CD1c-positive myeloid dendritic cell (primary cell): Measurements from ENCODE around the gene KIF19.
A peak's percentile ranks its signal among the peaks of the same experiment; 100 is the strongest.
"Not testable (repeated sequence)": the region's sequence is repeated elsewhere in the genome, so short reads cannot be mapped to it uniquely, and the experiment has no call there.

Source experiments
- DNase-seq: peaks from one replicate; pipeline ENCODE4 v3.0.0-alpha.2; 2016; ENCODE audit errors: extremely low spot score

Gene KIF19

DNA sequence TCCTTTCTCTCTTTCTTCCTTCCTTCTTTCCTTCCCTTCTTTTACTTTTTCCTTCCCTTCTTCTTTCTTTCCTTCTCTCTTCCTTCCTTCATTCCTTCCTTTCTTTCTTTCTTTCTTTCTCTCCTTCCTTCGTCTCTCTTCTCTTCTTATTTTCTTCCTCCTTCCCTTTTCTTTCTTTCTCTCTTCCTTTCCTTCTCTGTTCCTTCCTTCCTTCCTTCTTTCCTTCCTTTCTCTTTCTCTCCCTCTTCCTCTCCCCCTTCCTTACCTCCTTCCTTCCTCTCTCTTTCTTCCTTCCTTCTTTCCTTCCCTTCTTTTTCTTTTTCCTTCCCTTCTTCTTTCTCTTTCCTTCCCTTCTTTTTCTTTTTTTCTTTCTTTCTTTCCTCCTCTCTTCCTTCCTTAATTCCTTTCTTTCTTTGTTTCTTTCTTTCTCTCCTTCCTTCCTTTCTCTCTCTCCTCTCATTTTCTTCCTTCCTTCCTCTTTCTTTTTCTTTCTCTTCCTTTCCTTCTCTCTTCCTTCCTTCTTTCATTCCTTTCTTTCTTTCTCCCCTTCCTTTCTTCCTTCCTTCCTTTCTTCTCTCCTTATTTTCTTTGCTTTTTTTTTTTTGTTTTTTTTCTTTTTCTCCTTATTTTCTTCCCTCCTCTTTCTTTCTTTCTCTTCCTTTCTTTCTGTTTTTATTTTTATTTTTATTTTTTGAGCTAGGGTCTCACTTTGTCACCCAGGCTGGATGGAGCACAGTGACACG, 64.1 kb downstream of the KIF19 start:
- no peak for DNase-seq

DNA sequence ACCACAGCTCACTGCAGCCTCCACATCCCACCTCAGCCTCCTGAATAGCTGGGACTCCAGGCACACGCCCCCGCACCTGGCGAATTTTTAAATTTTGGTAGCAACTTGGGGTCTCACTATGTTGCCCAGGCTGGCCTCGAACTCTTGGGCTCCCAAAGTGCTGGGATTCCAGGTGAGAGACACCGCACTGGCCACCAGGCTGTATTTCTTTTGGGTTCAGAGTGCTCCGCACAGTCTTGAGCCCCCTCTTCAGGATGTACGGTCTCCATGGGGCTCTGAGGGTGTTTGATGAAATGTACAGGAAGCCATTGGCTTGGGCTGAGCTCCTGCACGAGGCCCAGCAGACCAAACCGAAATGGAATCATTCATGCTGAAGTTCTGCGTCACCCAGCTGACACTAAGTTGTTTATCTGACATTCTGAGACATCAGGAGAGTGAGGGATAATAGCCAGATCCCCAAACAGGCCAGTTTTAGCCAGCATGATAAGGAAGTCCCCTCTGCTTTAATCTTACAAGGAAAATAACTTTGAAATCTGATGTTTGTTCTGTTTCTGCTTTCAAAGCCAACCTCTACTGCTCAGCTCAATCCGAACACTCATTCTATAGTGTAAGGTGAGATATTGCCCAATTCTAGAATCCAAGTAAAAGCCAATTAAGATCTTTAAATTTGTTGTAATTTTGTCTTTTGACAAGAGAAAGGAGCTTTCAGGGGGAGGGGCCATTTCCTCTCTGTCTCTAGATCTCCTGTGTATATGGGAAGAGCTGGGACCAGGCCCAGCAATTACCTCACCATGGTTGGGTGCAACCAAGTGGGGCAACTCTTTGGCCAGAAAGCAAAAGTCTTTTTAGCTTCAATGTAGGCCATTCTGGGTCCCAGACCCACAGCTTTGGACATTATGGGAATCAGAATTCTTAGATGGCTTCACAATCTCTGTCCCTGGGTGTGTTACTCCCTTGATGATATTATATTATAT, 64.9 kb downstream of the KIF19 start:
- no peak for DNase-seq

DNA sequence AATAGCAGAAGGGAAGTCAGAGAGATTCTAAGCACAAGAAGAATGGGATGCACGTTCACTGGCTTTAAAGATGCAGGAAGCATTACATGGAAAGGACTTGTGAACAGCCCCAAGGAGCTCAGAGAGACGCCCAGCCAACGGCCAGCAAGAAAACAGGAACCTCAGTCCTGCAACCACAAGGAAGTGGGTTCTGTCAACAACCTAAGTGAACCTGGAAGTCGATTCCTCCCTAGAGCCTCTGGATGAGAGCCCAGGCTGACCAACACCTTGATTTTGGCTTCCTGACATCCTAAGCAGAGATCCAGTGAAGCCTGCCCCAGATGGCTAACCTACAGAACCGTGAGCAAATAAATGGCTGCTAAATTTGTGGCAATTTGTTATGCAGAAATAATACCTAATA, 65.7 kb downstream of the KIF19 start:
- peak; percentile 49 for DNase-seq

DNA sequence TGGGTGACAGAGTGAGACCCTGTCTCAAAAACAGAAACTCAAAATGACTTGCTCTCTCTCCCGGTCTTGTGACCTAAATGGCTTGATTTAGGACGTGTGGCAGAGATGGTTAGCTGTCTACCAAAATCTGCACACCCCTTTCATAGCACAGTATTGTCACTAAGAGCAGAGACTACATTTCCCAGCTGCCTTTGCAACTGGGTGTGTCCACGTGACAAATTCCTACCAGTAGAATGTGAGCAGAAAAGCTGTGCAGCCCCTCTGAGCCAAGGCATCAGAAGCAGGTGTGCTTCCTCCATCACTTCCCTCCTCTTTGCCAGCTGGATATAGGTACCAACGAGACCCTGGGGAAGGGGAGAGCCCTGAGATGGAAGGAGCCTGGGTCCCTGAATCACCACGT, 66.8 kb downstream of the KIF19 start:
- no peak for DNase-seq

DNA sequence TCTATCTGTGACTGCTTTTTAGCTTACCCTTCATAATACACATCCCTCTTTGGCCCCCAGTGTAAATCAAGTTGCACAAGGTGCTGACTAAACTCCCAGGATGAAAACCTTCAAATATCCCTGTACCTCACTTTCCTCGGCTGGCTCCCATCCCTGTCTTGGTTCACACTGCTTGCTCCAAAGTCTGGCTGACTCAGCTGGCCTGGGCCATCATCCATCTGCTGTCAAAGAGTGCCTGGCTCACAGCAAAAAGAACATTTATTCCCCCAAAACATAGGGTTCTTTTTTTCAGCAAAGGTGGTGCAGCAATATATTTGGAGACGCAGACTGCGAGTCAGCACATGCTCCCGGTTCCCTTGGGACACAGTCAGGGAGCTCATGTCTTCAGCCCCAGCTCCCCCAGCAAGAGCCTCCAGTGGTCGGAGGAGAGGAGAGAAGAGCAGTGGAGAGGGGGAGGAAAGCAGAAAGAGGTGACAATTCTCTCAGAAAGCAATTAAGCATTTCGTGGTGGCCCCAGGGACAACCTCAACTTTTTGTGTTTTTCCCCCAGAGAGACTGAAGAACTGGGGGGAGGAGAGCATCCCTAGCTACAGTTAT, 67.4 kb downstream of the KIF19 start:
- no peak for DNase-seq

DNA sequence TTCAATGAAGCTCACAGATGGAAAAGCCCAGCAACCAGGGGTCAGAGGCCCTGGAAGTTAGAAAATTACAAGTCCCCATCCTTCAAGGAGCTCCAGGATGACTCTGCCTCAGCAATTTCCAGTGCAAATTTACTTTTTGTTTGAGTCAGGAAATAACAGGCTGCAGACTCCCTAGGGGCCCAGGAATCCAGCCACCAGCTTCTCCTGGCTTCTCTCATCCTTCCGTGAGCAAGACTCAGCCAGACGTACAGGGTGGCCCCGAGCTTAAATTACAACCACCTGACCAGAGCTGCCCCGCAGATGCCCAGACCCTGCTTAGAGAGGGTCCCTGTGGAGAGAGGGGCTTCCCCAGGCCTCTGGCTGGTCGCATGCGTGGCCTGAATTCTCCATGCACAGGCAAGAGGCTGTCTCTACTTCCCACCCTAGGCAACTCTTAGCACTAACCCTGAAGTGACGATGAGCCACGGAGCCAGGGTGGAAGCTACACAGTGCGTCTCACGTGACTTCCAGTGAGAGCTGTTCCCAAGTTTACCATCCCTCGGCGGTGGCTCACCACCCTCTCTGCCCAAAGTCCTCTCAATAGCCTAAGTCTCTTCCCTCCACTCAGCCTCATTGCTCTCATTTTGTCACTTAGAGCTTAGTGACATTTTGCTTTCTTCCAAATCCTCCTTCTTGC, 68.4 kb downstream of the KIF19 start:
- no peak for DNase-seq

DNA sequence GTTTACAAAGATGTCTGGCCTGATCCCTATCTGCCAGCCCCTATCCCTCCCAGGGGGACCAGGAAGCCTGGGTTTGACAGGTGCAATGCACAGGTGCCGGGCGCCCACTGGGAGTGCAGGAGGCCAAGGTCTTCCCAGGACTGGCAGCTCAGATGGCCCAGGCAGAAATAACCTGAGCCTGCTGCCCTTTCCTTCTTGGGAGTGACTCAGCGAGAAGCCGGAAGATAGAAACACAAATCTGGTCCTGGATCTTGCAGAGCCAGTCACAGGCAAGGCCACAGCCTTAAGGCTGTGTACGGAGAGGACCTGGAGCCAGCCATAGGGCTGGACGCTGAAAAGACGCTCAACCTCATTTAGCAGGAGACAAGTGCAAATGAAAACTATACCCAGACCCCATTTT, 69.0 kb downstream of the KIF19 start:
- no peak for DNase-seq

DNA sequence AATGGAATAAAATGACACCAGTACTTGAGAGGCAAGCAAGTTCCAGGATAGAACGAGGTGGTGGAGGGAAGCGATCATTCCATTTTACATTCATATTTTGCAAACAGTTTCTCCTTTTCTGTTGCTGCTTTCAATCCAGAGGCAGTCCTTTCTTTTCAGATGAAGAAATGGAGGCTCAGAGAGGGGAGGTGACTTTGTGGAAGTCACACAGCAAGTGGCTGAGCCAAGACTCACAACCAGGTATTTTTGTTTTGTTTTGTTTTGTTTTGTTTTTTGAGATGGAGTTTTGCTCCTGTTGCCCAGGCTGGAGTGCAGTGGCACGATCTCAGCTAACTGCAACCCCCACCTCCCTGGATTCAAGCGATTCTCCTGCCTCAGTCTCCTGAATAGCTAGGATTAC, 70.5 kb downstream of the KIF19 start:
- DNase-seq, result no peak

DNA sequence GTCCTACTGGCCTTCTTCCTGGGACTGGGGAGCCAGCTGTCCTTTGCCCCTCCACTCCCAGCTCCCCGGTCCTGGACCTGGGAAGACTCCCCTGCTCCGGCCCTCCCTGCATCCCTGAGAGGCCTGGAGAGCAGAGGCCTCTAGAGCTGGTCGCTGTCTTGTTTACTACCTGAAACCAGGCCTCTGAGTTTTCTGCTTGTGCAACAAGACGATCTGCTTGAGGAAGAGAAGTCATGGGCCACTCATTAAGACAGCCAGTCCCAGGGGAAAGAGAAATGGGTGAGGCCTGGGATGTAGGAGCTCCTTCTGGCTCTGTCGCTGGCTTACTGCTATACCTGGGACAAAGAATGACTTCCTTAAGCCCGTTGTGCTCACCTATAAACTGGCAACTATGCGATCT, 76.0 kb downstream of the KIF19 start:
- DNase-seq, result no peak

DNA sequence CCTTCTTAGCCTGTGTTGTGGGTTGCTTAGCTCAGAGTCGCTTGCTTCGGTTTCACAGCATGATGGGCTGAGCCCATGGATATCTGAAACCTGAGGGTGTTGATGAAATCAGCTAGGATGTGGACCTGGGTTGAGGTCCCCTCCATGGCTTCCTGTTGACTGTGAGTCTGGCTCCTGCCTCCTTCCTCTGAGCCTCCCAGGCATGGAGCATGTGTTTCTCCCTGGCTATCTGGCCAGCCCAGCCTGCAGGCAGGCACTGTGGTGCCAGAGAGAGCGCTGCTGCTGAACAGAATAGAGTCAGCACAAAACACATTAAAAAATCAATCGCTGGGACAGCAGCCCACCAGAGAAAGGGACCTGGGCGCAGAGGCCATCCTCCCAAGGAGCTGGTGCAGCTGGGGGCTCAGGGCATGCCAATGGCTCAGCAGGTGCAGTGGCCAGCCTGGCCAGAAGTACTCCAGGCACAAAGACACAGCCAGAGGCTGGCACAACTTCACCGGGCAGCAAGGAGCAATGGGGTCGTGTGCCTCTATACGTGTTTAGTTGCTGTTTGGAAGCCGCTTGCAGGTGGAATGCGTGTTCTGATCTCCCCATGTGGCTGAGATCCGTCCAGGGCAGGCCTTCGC, 77.6 kb downstream of the KIF19 start:
- no peak for DNase-seq

DNA sequence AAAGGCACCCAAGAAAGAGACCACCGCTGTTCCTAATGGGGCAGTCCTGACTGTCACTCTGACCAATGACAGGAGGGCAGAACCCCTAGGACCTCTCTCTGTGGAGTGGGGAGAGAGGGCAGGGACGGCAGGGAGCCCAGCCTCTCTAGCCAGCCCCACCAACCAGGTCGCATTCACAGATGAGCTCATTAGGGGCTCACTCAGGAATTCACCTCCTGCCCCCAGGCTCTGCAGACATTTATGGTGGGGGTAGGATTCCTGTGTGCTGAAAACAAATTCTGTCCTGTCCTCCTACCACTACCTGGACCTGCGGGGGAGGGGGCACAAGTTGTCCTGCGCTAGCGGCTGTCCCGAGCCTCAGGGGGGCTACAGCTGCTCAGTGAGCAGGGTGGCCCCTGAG, 78.2 kb downstream of the KIF19 start:
- DNase-seq, result no peak

DNA sequence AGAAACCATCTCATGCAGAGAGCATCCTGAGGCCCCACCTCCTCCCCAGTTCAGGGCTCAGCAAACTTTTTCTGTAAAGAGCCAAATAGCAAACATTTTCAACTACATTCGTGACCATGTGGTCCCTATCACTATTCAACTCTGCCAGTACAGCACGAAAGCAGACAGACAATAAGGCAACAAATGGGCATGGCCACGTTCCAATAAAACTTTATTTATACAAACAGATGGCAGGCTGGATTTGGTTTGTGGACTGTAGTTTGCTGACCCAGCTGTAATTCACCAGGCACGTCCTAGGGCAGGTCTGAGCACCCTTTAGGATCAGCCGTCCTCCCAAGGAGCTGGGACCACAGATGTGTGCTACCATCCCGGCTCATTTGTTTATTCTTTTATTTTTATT, 78.8 kb downstream of the KIF19 start:
- no peak for DNase-seq

DNA sequence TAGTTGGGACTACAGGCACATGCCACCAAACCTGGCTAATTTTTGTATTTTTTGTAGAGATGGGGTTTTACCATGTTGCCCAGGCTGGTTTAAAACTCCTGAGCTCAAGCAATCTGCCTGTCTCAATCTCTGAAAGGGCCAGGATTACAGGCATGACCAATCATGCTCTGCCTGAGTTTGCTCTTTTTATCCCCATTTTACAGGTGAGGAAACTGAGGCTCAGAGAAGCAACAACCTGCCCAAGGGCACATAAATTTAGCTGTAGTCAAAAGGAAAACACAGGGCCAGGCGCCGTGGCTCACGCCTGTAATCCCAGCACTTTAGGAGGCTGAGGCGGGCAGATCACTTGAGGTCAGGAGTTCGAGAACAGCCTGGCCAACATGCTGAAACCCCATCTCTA, 79.3 kb downstream of the KIF19 start:
- not testable (repeated sequence) for DNase-seq
